Kidney epithelial cell (primary cell): ENCODE results near the gene NUDT6. TPM values are rescaled to one million over a fixed set of nuclear protein-coding genes. Genes with fewer than 3 reads are reported as not detected.

Experiments
- DNase-seq: peaks from one replicate; pipeline ENCODE4 v3.0.0-alpha.2; 2010; ENCODE audit warnings: low read depth
- H3K27me3 ChIP-seq: 2 replicates; pipeline ENCODE4 v1.6.0; 2011; ENCODE audit warnings: low read length; ENCODE audit not compliant: control insufficient read depth, insufficient read depth
- H3K36me3 ChIP-seq: 2 replicates; pipeline ENCODE4 v1.5.1; 2011; ENCODE audit warnings: low read length; ENCODE audit not compliant: control insufficient read depth, insufficient read depth
- H3K4me3 ChIP-seq: 2 replicates; pipeline ENCODE4 v1.5.1; 2011; ENCODE audit warnings: low read depth, mild to moderate bottlenecking, control low read depth, low read length
- total RNA-seq: library from RNA; depleted of rRNA; stranded (reverse); fragments of >200 nt; gene quantifications from 2 replicates; pipeline ENCODE4 v1.2.3, GENCODE V29; 2015
- TF ChIP-seq, protein P1 (sequence below): IDR thresholded peaks from 2 replicates; pipeline ENCODE4 v1.5.1; 2011; ENCODE audit warnings: mild to moderate bottlenecking, moderate library complexity, low read length, control low read depth, inconsistent platforms; ENCODE audit not compliant: insufficient read depth, poor library complexity, severe bottlenecking

The NUDT6 gene
- total RNA-seq, 1 donor from 2014 or later, result 9.7 TPM

DNA sequence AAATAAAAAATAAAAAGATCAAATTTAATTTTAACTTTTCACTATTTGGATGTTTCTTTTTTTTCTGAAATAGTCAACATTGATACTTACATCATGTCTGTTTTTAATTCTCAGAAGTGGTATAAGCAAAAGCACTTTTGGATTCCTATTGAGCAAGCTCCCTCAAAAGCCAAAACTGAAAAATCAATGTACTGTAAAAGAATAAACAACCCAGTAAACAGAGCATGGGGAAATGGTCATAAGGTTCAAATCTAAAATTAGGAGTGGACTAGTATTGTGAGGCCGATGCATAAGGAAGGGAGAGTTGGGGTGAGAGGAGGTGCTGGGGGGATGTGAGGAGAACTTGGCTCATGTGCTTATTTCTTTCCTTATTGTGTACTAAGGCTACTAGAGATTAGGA, 37.9 kb downstream of the NUDT6 start:
- no peaks in the 10 kb centered on the region for H3K27me3 ChIP-seq
- H3K4me3 ChIP-seq, result no peak overlapping the region
- TF ChIP-seq, protein P1, sequence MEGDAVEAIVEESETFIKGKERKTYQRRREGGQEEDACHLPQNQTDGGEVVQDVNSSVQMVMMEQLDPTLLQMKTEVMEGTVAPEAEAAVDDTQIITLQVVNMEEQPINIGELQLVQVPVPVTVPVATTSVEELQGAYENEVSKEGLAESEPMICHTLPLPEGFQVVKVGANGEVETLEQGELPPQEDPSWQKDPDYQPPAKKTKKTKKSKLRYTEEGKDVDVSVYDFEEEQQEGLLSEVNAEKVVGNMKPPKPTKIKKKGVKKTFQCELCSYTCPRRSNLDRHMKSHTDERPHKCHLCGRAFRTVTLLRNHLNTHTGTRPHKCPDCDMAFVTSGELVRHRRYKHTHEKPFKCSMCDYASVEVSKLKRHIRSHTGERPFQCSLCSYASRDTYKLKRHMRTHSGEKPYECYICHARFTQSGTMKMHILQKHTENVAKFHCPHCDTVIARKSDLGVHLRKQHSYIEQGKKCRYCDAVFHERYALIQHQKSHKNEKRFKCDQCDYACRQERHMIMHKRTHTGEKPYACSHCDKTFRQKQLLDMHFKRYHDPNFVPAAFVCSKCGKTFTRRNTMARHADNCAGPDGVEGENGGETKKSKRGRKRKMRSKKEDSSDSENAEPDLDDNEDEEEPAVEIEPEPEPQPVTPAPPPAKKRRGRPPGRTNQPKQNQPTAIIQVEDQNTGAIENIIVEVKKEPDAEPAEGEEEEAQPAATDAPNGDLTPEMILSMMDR, result no peak
- peaks cover 2% of the 10 kb centered on the region for H3K36me3 ChIP-seq
- no peak for DNase-seq

- Histone ChIP-seq H3K27me3 (no peaks in the 10 kb centered on the region), H3K4me3 (no peak overlapping the region), H3K36me3 (peaks cover 2% of the 10 kb centered on the region)
- DNase-seq, result no peak
- TF ChIP-seq, protein P1, result no peak
Observed at GRCh38 chr4:122882857-122883735, 39.3 kb downstream of the NUDT6 start.

GRCh38 chr4:122879001-122879400, 43.4 kb downstream of the NUDT6 start:
- Histone ChIP-seq H3K36me3 (peaks cover 2% of the 10 kb centered on the region), H3K4me3 (no peak overlapping the region), H3K27me3 (no peaks in the 10 kb centered on the region)
- DNase-seq, result no peak
- TF ChIP-seq, protein P1, result no peak

- TF ChIP-seq, protein P1, result no peak
Observed at GRCh38 chr4:122876456-122876855, 45.9 kb downstream of the NUDT6 start.

GRCh38 chr4:122875949-122876348, 46.4 kb downstream of the NUDT6 start:
- Histone ChIP-seq H3K4me3 (no peak overlapping the region), H3K36me3 (peaks cover 3% of the 10 kb centered on the region), H3K27me3 (no peaks in the 10 kb centered on the region)
- DNase-seq, result no peak
- TF ChIP-seq, protein P1, result no peak

More at GRCh38 chr4:122876456-122876855, 45.9 kb downstream of the NUDT6 start:
- no peak overlapping the region for H3K4me3 ChIP-seq
- no peaks in the 10 kb centered on the region for H3K27me3 ChIP-seq
- no peak for DNase-seq
- H3K36me3 ChIP-seq, result peaks cover 1% of the 10 kb centered on the region
